HepG2 (cell line): ENCODE measurements around the gene LENG1. TPM values are rescaled to one million over a fixed set of nuclear protein-coding genes. Genes with fewer than 3 reads are reported as not detected.

Source experiments
- ATAC-seq: fragments of 200-7000 bp; cut with Tn5 transposase; 3 replicates; pipeline ENCODE4 v1.9.1; 2020; ENCODE audit warnings: mild to moderate bottlenecking, moderate library complexity
- BruUV-seq: library from RNA; stranded (reverse); fragments of 400-500 nt; replicated peaks from 2 replicates; lab custom pipeline; 2021; lab: Mats Ljungman, UMichigan
- CTCF ChIA-PET: fragments of 300-600 bp; formaldehyde crosslinking; extraction: SDS; loops from one replicate; lab custom pipeline; 2021; ENCODE audit warnings: low total read pairs, inconsistent platforms, low intra/inter-chr PET ratio; lab: Yijun Ruan, JAX
- POLR2A ChIA-PET: fragments of 350-600 bp; sonication (Branson Sonifier 250); formaldehyde crosslinking; loops from one replicate; lab custom pipeline; 2020; ENCODE audit warnings: antibody characterized with exemption, inconsistent platforms; lab: Yijun Ruan, JAX
- DNase-seq: peaks from one replicate; pipeline ENCODE4 v3.0.0-alpha.2; 2015; ENCODE audit warnings: low spot score
- FAIRE-seq: peaks from 3 replicates; lab custom pipeline; 2011; peaks lifted over from hg19 to GRCh38; lab: Jason Lieb, UNC
- H2AFZ ChIP-seq: one replicate; pipeline ENCODE4 v1.6.1; 2011; ENCODE audit warnings: low read length, inconsistent platforms
- H3K27ac ChIP-seq: fragments of 300-600 bp; 3 replicates; pipeline ENCODE4 v1.8.0; 2011; ENCODE audit warnings: mixed run types, mild to moderate bottlenecking, mixed read lengths, low read length, inconsistent platforms; ENCODE audit not compliant: insufficient read depth; ENCODE audit errors: extremely low read length
- H3K27me3 ChIP-seq, 2 experiments: fragments of 200-600 bp in 1 of 2; 2 replicates in 1 of 2; 3 replicates in 1 of 2; pipeline versions ENCODE4 v1.6.0 to v1.8.0; 2011; ENCODE audit warnings: low read length in 2 of 2, mild to moderate bottlenecking in 2 of 2, moderate library complexity in 2 of 2, inconsistent platforms in 1 of 2; ENCODE audit not compliant: insufficient read depth in 2 of 2, control insufficient read depth in 1 of 2
- H3K36me3 ChIP-seq, 2 experiments: fragments of 200-600 bp in 1 of 2; replicated peaks in 1 of 2; 2 replicates in 1 of 2; 3 replicates in 1 of 2; pipeline versions ENCODE4 v1.5.1 to v1.8.0; 2011; ENCODE audit warnings: low read length in 2 of 2, inconsistent platforms in 1 of 2; ENCODE audit not compliant: insufficient read depth in 2 of 2, control insufficient read depth in 1 of 2
- H3K4me1 ChIP-seq: 2 replicates; pipeline ENCODE4 v1.5.1; 2012; ENCODE audit warnings: low read length, inconsistent platforms; ENCODE audit not compliant: insufficient read depth
- H3K4me2 ChIP-seq: 2 replicates; pipeline ENCODE4 v1.6.0; 2011; ENCODE audit warnings: low read depth, low read length, inconsistent platforms
- H3K4me3 ChIP-seq, 3 experiments: fragments of 200-600 bp in 1 of 3; sonication (generic), shearing (Covaris generic) in 1 of 3; replicated peaks in 1 of 3; 2 replicates each; pipeline ENCODE4 v1.5.1; 2011 to 2016; ENCODE audit warnings: low read length in 3 of 3, inconsistent platforms in 2 of 3, low read depth in 2 of 3, mild to moderate bottlenecking in 2 of 3, control low read depth in 1 of 3, mixed read lengths in 1 of 3; ENCODE audit not compliant: insufficient read depth in 1 of 3
- H3K79me2 ChIP-seq: one replicate; pipeline ENCODE4 v1.6.1; 2011; ENCODE audit warnings: low read length, inconsistent platforms; ENCODE audit not compliant: insufficient read depth
- H3K9ac ChIP-seq: 2 replicates; pipeline ENCODE4 v1.6.0; 2011; ENCODE audit warnings: mild to moderate bottlenecking, low read depth, low read length, inconsistent platforms; ENCODE audit not compliant: insufficient read depth
- H3K9me3 ChIP-seq: 2 replicates; pipeline ENCODE4 v1.5.1; 2012; ENCODE audit warnings: mild to moderate bottlenecking, low read length
- H4K20me1 ChIP-seq: 2 replicates; pipeline ENCODE4 v1.6.0; 2011; ENCODE audit warnings: inconsistent platforms, mild to moderate bottlenecking, low read length, moderate library complexity; ENCODE audit not compliant: insufficient read depth
- ASH2L ChIP-seq: fragments of 300-600, 200-600 bp; sonication (generic); IDR thresholded peaks from 2 replicates; pipeline ENCODE4 v1.7.0; 2017; ENCODE audit warnings: low read depth, mild to moderate bottlenecking, moderate library complexity, mixed read lengths, low read length; ENCODE audit not compliant: insufficient read length
- HIVEP1 ChIP-seq: sonication (generic); formaldehyde crosslinking; IDR thresholded peaks from 2 replicates; pipeline ENCODE4 v1.4.0; 2020; ENCODE audit warnings: mild to moderate bottlenecking, missing genetic modification reagents
- MBNL3 ChIP-seq: fragments of 250-450 bp; sonication (Bioruptor Pico); conservative IDR thresholded peaks from 2 replicates; pipeline ENCODE4 v1.8.0; 2022; ENCODE audit warnings: mild to moderate bottlenecking, inconsistent platforms
- SNAI1 ChIP-seq: sonication (generic); formaldehyde crosslinking; IDR thresholded peaks from 2 replicates; pipeline ENCODE4 v1.5.0; 2020; ENCODE audit warnings: mild to moderate bottlenecking, missing genetic modification reagents, borderline replicate concordance
- ZC3H13 ChIP-seq: sonication (generic); formaldehyde crosslinking; IDR thresholded peaks from 2 replicates; pipeline ENCODE4 v1.8.1; 2023; ENCODE audit warnings: mild to moderate bottlenecking, missing genetic modification reagents, moderate library complexity
- WGBS: methylation state at CpG from one replicate; pipeline ENCODE4 v1.1.6; 2017; ENCODE audit warnings: low lambda C conversion rate; 5-methylcytosine and 5-hydroxymethylcytosine counted together
- in situ Hi-C: cut with HindIII; loops from 2 replicates; pipeline ENCODE4 v1.10.0; 2017; ENCODE audit warnings: low pct_unique_long_range_greater_than_20kb; ENCODE audit not compliant: extremely low pct_ligation_motif_present
- intact Hi-C: fragments of 100-400 bp; cut with micrococcal nuclease; formaldehyde crosslinking; loops from one replicate; pipeline ENCODE4 v1.10.0; 2022; ENCODE audit not compliant: unreplicated experiment
- polyA plus RNA-seq, 8 experiments: library from polyadenylated mRNA; depleted of rRNA in 3 of 8; stranded (reverse) in 7 of 8; unstranded in 1 of 8; fragments of >200 nt; fragmentation: Illumina TruSeq in 4 of 8; extraction: Trizol in 4 of 8; gene quantifications; 2 replicates each; pipeline versions ENCODE4 v1.2.1 to v1.2.3, GENCODE V29; 2011 to 2016; ENCODE audit warnings: low read depth in 4 of 8, missing spikeins in 1 of 8, mixed read lengths in 1 of 8; ENCODE audit not compliant: insufficient read depth in 1 of 8
- total RNA-seq, 5 experiments: library from RNA; depleted of rRNA; stranded (reverse); fragments of >200 nt; fragmentation: Illumina TruSeq; extraction: Trizol; gene quantifications; 2 replicates each; pipeline ENCODE4 v1.2.3, GENCODE V29; 2016; ENCODE audit warnings: low read depth in 1 of 5
- TF ChIP-seq, protein P1 (sequence below): sonication (generic); formaldehyde crosslinking; IDR thresholded peaks from one replicate; pipeline ENCODE4 v1.5.1; 2020; ENCODE audit warnings: mild to moderate bottlenecking, missing genetic modification reagents; ENCODE audit errors: not compliant biosample characterization
- TF ChIP-seq, protein P2 (sequence below): sonication (generic); formaldehyde crosslinking; IDR thresholded peaks from 2 replicates; pipeline ENCODE4 v1.4.0; 2020; ENCODE audit warnings: missing genetic modification reagents, borderline replicate concordance

LENG1 gene
- total and polyA plus RNA-seq, 2 of the 13 experiments (the other 11 are each of a cell fraction or from before 2014, with no cell fraction given), result 1.8 to 3.8 TPM

DNA sequence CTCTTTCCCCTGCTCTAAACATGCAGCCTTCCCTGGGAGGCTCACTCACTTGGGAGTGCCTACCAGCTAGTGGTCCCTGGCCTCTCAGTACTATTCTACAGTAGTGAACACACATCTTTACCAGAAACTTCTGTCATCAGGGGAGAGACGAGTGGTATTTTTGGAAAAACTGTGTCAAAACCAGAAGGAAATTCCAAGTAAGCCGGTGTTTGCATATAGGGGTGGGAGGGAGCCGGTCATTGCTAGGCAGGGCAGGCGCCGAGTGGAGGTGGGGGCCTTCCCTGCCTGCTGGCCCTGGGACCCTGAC lies 48.1 kb upstream of the LENG1 start:
- Histone ChIP-seq H3K36me3 (peaks cover 20 to 53% of the 10 kb centered on the region in 2 experiments), H3K79me2 (peaks cover 35% of the 10 kb centered on the region), H4K20me1 (peaks cover 66% of the 10 kb centered on the region), H3K27me3 (no peaks in the 10 kb centered on the region), H3K4me1 (peaks cover 92% of the 10 kb centered on the region), H2AFZ (no peak overlapping the region), H3K9ac (no peak overlapping the region), H3K4me2 (no peak overlapping the region), H3K9me3 (no peaks in the 10 kb centered on the region), H3K27ac (peak overlapping the region; percentile 80), H3K4me3 (no peak overlapping the region)
- intact Hi-C loops, result no loop called here
- DNase-seq (no peak), FAIRE-seq (no peak), ATAC-seq (no peak)
- in situ Hi-C loops, result no loop called here
- 97% methylated on average over 5 of the region's 5 CpGs for WGBS
- BruUV-seq, result no TSS peak
- ChIA-PET POLR2A (interaction anchor here (1.3 to 4.9 kb wide), 3 partner anchors 9 to 71 kb away, joined by 4 to 114 read pairs (median 78); partner anchors contain the start of genes MBOAT7, RPS9 and TSEN34), CTCF (no interaction called here)
- TF ChIP-seq ZC3H13 (CRISPR knock-in tag) (0 out of 2 replicates have a peak, but pooled peaks have one; percentile 3), SNAI1 (no peak), MBNL3 (no peak), ASH2L (peak; percentile 18), HIVEP1 (CRISPR knock-in tag) (no peak)
- TF ChIP-seq, protein P1, sequence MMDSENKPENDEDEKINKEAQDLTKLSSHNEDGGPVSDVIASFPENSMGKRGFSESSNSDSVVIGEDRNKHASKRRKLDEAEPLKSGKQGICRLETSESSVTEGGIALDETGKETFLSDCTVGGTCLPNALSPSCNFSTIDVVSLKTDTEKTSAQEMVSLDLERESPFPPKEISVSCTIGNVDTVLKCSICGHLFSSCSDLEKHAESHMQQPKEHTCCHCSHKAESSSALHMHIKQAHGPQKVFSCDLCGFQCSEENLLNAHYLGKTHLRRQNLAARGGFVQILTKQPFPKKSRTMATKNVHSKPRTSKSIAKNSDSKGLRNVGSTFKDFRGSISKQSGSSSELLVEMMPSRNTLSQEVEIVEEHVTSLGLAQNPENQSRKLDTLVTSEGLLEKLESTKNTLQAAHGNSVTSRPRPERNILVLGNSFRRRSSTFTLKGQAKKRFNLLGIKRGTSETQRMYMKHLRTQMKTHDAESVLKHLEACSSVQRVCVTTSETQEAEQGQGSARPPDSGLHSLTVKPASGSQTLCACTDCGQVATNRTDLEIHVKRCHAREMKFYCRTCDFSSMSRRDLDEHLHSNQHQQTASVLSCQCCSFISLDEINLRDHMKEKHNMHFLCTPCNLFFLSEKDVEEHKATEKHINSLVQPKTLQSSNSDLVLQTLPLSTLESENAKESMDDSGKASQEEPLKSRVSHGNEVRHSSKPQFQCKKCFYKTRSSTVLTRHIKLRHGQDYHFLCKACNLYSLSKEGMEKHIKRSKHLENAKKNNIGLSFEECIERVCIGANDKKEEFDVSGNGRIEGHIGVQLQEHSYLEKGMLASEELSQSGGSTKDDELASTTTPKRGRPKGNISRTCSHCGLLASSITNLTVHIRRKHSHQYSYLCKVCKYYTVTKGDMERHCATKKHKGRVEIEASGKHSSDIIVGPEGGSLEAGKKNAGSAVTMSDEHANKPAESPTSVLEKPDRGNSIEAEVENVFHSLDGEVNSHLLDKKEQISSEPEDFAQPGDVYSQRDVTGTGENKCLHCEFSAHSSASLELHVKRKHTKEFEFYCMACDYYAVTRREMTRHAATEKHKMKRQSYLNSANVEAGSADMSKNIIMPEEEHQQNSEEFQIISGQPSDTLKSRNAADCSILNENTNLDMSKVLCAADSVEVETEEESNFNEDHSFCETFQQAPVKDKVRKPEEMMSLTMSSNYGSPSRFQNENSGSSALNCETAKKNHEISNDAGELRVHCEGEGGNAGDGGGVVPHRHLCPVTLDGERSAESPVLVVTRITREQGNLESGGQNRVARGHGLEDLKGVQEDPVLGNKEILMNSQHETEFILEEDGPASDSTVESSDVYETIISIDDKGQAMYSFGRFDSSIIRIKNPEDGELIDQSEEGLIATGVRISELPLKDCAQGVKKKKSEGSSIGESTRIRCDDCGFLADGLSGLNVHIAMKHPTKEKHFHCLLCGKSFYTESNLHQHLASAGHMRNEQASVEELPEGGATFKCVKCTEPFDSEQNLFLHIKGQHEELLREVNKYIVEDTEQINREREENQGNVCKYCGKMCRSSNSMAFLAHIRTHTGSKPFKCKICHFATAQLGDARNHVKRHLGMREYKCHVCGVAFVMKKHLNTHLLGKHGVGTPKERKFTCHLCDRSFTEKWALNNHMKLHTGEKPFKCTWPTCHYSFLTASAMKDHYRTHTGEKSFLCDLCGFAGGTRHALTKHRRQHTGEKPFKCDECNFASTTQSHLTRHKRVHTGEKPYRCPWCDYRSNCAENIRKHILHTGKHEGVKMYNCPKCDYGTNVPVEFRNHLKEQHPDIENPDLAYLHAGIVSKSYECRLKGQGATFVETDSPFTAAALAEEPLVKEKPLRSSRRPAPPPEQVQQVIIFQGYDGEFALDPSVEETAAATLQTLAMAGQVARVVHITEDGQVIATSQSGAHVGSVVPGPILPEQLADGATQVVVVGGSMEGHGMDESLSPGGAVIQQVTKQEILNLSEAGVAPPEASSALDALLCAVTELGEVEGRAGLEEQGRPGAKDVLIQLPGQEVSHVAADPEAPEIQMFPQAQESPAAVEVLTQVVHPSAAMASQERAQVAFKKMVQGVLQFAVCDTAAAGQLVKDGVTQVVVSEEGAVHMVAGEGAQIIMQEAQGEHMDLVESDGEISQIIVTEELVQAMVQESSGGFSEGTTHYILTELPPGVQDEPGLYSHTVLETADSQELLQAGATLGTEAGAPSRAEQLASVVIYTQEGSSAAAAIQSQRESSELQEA (CRISPR knock-in tag), result no peak
- TF ChIP-seq, protein P2, sequence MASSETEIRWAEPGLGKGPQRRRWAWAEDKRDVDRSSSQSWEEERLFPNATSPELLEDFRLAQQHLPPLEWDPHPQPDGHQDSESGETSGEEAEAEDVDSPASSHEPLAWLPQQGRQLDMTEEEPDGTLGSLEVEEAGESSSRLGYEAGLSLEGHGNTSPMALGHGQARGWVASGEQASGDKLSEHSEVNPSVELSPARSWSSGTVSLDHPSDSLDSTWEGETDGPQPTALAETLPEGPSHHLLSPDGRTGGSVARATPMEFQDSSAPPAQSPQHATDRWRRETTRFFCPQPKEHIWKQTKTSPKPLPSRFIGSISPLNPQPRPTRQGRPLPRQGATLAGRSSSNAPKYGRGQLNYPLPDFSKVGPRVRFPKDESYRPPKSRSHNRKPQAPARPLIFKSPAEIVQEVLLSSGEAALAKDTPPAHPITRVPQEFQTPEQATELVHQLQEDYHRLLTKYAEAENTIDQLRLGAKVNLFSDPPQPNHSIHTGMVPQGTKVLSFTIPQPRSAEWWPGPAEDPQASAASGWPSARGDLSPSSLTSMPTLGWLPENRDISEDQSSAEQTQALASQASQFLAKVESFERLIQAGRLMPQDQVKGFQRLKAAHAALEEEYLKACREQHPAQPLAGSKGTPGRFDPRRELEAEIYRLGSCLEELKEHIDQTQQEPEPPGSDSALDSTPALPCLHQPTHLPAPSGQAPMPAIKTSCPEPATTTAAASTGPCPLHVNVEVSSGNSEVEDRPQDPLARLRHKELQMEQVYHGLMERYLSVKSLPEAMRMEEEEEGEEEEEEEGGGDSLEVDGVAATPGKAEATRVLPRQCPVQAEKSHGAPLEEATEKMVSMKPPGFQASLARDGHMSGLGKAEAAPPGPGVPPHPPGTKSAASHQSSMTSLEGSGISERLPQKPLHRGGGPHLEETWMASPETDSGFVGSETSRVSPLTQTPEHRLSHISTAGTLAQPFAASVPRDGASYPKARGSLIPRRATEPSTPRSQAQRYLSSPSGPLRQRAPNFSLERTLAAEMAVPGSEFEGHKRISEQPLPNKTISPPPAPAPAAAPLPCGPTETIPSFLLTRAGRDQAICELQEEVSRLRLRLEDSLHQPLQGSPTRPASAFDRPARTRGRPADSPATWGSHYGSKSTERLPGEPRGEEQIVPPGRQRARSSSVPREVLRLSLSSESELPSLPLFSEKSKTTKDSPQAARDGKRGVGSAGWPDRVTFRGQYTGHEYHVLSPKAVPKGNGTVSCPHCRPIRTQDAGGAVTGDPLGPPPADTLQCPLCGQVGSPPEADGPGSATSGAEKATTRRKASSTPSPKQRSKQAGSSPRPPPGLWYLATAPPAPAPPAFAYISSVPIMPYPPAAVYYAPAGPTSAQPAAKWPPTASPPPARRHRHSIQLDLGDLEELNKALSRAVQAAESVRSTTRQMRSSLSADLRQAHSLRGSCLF, result no peak
